Gastroesophageal sphincter (tissue), 3 donors: ENCODE measurements around the gene IL17RD.

Experiments used
- CTCF ChIP-seq, 4 experiments: fragments of 200-600 bp in 2 of 4; fragments of 450-650 bp in 2 of 4; sonication (generic) in 1 of 4; IDR thresholded peaks; one replicate each; pipeline ENCODE4 v1.5.1; 2017 to 2019; ENCODE audit warnings: antibody characterized with exemption in 4 of 4, mild to moderate bottlenecking in 2 of 4, moderate library complexity in 2 of 4
- EP300 ChIP-seq: sonication (generic); formaldehyde crosslinking; IDR thresholded peaks from one replicate; pipeline ENCODE4 v1.6.1; 2017; ENCODE audit warnings: antibody characterized with exemption, mild to moderate bottlenecking

- TF ChIP-seq CTCF (IDR thresholded peaks at IDR 0.05) (no peak), EP300 (no peak)
Observed at GRCh38 chr3:57154470-57155309, 10.5 kb downstream of the IL17RD start.
